Endothelial cell of umbilical vein (primary cell): ENCODE results near the gene HOXC9.

Source experiments
- CTCF ChIP-seq, 2 donors: IDR thresholded peaks; 1 replicate in 1 of 2; 2 replicates in 1 of 2; pipeline ENCODE4 v1.5.1; 2011; ENCODE audit warnings: low read length in 2 of 2, mild to moderate bottlenecking in 2 of 2, moderate library complexity in 2 of 2, control low read depth in 1 of 2, inconsistent platforms in 1 of 2, low read depth in 1 of 2; ENCODE audit not compliant: insufficient read depth in 1 of 2; ENCODE audit errors: extremely low read depth in 1 of 2
- EZH2 ChIP-seq: IDR thresholded peaks from 2 replicates; pipeline ENCODE4 v1.6.1; 2012; ENCODE audit warnings: borderline replicate concordance, low read depth, mild to moderate bottlenecking, moderate library complexity, low read length, inconsistent platforms; ENCODE audit not compliant: severe bottlenecking
- FOS ChIP-seq: IDR thresholded peaks from 2 replicates; pipeline ENCODE4 v1.6.1; 2011; ENCODE audit warnings: mild to moderate bottlenecking, low read length, moderate library complexity, borderline replicate concordance; ENCODE audit not compliant: insufficient read depth
- GATA2 ChIP-seq: IDR thresholded peaks from 2 replicates; pipeline ENCODE4 v1.7.0; 2011; ENCODE audit warnings: low read depth, mild to moderate bottlenecking, moderate library complexity, mixed read lengths, low read length; ENCODE audit not compliant: insufficient read length, insufficient read depth
- JUN ChIP-seq: IDR thresholded peaks from 2 replicates; pipeline ENCODE4 v1.6.1; 2011; ENCODE audit warnings: borderline replicate concordance, low read depth; ENCODE audit not compliant: insufficient read length, insufficient read depth
- MAX ChIP-seq: IDR thresholded peaks from 2 replicates; pipeline ENCODE4 v1.6.1; 2011; ENCODE audit not compliant: insufficient read depth, insufficient read length
- MYC ChIP-seq: IDR thresholded peaks from one replicate; pipeline ENCODE4 v1.6.1; 2011; ENCODE audit warnings: mild to moderate bottlenecking, low read depth, low read length
- POLR2A ChIP-seq: IDR thresholded peaks from 2 replicates; pipeline ENCODE4 v1.6.1; 2012; ENCODE audit warnings: low read depth, mild to moderate bottlenecking, control low read depth, low read length
- POLR2AphosphoS5 ChIP-seq: IDR thresholded peaks from 2 replicates; pipeline ENCODE4 v1.6.1; 2012; ENCODE audit warnings: low read depth, mild to moderate bottlenecking, control low read depth, low read length, moderate library complexity; ENCODE audit not compliant: insufficient read depth

GRCh38 chr12:54040648-54041047, 40.7 kb downstream of the HOXC9 start:
- TF ChIP-seq CTCF (IDR thresholded peaks at IDR 0.05; ENCODE audit: extremely low read depth in 1 of 2, insufficient read depth in 1 of 2, low read depth in 1 of 2, low read length in 2 of 2) (no peak), POLR2A (no peak), EZH2 (no peak), POLR2AphosphoS5 (no peak), MAX (no peak), MYC (no peak), GATA2 (no peak), JUN (no peak), FOS (no peak)
